GM21447 (cell line): ENCODE measurements around the gene KIF19.

Experiments
- ATAC-seq: cut with Tn5 transposase; IDR thresholded peaks from one replicate; pipeline ENCODE4 v1.9.1; 2021; ENCODE audit not compliant: unreplicated experiment

KIF19 gene

DNA sequence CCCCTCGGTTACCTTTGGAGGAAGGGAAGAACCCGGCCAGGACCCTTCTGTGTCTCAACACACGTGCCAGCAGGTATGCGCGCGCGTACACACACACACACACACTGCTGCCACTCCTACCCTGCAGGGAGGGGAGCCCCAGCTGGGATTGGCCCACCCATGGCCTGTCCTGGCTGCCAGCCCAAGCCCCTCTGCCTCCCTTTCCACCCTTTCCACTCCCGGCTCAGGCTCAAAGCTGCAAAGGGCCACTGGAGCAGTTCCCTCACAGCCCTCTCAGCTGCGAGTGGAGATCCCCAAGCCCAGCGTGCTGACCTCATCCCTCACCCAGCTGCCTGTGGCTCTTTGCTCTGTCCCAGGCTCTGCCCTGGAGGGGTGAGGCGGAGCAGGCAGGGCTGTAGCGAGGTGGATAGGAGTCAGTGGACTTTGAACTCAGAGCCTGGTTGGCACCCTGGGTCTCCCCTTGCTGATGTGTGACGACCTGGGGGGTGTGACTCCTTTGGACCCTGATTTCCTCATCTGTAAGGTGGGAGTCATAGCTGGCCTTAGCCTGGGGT, 14.5 kb downstream of the KIF19 start:
- ATAC-seq, result no peak

DNA sequence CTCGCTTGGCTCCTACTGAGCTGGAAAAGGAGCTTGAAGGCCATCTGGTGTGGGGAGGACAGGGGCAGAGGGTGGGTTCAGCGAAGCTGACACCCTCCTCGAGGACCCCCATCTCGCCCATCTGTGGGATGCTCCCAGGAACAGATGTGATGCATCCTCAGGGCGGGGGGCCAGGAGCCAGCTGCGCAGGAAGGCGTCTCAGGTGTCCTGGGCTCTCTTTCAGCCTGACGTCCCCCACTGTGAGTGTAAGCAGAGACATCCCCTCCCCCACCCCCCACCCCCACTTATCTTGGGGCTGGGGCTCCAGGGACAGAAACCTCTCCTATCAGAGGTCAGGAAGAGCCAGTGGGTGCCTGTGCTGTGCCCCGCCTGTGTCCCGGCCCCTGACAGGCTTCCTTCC, 16.2 kb downstream of the KIF19 start:
- ATAC-seq, result no peak

DNA sequence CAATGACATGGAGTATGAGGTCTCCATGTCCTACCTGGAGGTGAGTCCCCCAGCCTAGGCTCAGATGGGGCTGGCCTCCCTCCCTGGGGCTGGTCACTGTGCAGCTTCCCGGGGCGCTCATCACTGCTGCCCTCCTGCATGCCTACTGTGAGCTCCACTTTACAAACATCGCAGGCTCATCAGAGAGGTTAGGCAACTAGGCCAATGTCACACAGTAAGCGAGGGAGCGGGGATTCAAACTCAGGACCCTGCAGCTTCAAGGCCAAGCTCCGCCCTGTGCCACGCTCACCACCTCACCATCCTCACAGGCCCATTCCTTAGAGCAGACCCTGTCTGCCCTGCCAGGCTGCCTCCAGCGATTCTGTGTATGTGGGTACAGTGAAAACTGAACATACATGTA, 17.1 kb downstream of the KIF19 start:
- ATAC-seq, result no peak

DNA sequence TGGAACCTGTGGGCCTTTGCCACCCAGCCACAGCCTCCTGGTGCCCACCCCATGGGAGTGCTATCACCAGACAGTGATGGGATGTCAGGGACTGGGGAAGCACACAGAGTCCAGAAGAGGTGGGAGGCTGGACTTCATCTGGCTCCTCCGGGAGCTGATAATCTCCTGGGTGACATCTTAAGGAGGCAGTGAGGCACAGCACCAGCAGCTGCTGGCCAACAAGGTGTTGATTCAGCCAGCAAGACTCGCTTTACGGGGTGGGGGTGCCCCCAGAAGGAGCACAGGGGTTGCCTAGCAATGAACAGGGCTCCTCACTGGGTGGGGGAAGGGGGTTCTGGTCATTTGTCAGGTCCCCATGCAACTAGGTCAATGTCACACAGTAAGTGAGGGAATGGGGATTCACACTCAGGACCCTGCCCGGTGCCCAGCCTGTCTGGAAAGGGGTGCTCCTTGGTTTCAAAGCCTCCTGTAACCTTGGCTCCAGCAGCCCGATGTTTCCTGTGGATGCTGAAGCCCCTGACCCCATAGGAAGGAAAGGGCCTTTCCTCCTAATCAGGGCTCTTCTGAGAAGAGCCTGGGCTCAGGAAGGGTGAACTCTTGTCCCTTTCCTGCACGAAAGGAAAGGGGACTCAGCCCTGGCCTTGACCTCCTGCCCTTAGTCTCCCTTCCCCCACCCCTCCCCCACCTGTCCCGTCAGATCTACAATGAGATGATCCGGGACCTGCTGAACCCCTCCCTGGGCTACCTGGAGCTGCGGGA, 17.7 kb downstream of the KIF19 start:
- ATAC-seq, result no peak

DNA sequence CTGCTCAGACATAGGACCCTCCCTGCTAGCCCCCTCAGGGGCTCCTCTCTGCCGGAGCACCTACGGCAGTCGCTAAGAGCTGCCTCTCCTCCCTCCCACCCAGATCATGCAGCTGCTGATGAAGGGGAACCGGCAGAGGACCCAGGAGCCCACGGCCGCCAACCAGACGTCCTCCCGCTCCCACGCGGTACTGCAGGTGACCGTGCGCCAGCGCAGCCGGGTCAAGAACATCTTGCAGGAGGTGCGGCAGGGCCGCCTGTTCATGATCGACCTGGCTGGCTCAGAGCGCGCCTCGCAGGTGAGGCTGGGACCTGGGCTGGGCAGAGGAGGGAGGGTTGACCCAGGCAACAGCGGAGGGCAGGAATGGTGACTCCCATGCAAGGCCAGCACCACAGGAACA, 18.6 kb downstream of the KIF19 start:
- ATAC-seq, result no peak

DNA sequence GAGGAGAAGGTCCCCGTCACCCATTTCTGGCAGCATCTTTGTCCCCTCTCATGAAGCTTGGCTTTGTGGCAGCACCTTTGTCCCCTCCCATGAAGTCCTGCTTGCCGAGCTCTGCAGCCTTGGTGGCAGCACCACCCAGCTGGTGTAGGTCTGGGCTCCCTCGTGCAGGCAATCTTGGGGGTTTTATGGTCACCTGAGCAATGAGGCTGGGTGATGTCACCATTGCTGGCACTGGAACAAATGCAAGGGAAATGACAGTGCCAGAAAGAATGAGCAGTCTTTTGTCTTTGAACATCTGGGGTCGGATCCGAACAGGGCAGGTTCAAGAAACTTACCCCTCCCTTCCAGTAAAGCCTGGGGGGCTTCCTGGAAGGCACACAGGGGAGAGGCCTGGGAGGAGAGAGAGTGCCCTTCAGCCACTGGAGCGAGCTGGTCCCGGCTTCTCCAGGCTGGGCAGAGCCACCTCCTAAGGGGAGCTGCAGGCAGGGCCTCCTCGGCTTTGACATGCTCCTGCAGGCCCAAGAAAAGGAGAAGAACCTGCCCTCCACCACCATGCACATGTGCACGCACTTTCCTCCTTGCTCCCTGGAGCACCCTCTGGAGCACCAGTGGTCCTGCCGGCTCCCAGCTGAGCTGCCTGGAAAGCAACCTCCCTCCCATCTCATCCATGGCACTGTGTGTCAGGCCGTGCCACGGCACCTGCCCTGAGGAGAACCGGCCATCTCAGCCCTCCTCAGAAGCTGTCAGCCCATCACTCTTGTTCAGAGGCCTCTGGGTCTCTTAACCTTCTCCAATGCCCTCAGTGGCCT, 19.6 kb downstream of the KIF19 start:
- no peak for ATAC-seq

DNA sequence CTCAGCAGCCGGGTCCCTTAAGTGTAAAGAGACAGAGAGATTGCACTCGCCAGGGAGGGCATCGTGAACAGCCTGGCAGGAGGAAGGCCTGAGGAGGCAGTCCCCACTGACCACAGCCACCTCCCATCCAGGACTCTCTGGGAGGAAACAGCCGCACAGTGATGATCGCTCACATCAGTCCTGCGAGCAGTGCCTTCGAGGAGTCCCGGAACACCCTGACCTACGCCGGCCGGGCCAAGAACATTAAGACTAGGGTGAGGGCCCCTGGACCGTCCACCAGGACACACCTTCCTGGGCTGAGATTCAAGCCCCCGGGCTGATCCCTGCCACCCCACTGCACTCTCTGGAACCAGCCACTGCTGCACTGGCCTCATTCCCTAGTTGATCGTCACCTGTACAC, 21.6 kb downstream of the KIF19 start:
- ATAC-seq, result no peak

DNA sequence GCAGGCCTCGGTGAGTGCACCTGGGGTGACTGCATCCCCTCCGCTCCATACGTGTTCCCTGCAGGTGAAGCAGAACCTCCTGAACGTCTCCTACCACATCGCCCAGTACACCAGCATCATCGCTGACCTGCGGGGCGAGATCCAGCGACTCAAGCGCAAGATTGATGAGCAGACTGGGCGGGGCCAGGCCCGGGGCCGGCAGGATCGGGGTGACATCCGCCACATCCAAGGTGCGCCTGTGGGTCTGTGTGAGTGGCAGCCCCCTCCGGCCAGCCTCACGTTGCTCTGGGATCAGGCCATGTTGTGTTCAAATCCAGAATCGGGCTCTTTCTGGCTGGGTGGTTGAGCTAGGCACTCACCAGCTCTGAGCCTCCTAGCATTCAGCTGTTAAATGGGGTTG, 23.1 kb downstream of the KIF19 start:
- no peak for ATAC-seq

DNA sequence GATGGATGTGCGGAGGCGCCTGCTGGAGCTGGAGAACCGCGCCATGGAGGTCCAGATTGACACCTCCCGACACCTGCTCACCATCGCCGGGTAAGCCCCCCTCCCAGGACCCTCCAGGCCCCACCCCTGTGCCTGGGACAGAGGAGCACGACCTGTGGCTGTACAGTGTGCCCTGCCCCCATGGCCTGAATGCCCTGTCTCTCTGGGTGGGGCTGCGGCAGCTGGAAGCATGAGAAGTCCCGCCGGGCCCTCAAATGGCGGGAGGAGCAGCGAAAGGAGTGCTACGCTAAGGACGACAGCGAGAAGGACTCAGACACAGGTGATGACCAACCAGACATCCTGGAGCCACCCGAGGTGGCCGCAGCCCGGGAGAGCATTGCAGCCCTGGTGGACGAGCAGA, 24.5 kb downstream of the KIF19 start:
- ATAC-seq, result no peak

DNA sequence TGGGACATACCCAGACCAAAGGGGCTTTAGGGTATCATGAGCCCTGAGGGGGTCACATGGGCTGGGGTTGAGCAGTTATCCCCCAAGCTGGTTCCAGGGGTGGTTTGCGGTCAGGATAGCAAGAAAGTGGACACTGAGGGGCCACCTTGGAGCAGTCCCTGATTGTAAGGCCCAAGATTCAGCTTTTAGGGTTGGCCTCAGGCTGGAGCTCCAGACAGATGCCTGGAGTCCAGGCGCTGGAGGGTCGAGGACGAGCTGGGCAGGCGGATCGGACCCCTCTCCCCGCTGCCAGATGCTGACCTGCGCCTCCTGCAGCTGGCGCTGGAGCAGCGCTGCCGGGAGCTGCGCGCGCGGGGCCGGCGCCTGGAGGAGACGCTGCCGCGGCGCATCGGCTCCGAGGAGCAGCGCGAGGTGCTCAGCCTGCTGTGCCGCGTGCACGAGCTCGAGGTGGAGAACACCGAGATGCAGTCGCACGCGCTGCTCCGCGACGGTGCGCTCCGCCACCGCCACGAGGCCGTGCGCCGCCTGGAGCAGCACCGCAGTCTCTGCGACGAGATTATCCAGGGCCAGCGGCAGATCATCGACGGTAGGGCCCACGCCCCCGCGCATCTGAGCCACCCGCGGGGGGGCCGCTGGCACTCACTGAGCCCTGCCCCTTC, 25.7 kb downstream of the KIF19 start:
- no peak for ATAC-seq

DNA sequence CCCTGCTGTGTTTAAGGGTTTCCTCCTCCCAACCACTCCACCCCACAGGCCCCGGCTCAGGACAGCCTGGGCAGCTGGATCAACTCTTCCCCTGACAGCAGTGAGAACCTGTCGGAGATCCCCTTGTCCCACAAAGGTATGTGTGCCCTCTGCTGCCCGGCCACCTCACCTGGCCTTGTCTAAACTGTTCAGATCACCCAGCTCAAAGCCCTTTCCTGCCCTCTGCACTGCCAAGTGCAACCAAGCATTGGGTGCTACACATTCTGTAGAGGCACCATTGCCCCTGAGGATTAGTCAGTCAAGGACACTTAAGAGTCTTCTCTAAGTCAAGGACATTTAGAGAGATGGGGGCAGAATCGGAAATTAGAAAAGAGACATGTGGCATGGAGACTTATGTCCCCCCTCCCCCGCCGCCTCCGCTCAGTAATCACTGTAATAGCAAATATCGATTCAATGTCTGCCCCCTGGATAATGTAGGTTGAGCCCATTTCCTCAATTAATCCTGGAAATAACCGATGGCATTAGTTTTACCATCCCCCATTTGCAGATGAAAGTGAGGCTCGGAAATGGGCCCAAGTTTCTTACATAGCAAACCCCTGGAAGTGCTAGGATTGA, 27.5 kb downstream of the KIF19 start:
- ATAC-seq, result no peak

DNA sequence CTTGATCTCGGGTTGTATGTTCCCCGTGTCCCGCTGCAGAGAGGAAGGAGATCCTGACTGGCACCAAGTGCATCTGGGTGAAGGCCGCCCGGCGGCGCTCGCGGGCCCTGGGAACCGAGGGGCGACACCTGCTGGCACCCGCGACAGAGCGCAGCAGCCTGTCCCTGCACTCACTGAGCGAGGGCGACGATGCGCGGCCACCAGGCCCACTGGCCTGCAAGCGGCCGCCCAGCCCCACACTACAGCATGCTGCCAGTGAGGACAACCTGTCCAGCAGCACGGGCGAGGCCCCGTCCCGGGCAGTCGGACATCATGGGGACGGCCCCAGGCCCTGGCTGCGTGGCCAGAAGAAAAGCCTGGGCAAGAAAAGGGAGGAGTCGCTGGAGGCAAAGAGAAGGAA, 28.1 kb downstream of the KIF19 start:
- ATAC-seq, result no peak

DNA sequence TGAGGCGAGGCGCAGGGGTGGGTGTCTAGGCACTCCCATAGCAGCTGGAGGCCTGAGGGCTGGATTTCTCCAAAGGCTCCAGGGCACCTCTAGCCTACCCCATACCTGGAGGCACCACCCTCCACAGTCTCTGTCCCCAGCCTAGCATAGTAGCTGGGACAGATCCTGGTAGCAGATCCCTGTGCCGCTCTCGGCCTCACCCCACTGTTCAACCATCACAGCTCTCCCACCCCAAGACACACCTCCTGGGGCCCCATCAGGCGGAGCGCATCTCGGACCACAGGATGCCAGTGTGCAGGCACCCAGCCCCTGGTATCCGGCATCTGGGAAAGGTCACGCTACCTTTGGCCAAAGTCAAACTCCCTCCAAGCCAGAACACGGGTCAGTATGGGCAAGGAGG, 28.5 kb downstream of the KIF19 start:
- ATAC-seq, result no peak

DNA sequence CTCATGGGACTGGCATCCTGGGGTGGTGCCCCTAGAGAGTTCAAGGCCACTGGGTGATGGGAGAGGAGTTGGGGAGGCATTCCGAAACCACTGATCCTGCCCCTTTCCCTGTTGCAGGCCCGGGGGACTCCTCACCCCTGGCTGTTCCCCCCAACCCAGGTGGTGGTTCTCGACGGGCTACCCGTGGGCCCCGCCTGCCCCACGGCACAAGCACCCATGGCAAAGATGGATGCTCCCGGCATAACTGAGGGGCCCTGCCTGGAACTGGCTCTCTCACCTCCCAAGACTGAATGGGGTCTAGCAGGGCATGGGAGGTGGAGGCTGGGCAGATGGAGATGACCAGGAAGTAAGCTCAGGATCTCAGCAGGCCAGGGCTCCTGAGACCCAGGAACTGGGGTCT, 29.0 kb downstream of the KIF19 start:
- ATAC-seq, result no peak

DNA sequence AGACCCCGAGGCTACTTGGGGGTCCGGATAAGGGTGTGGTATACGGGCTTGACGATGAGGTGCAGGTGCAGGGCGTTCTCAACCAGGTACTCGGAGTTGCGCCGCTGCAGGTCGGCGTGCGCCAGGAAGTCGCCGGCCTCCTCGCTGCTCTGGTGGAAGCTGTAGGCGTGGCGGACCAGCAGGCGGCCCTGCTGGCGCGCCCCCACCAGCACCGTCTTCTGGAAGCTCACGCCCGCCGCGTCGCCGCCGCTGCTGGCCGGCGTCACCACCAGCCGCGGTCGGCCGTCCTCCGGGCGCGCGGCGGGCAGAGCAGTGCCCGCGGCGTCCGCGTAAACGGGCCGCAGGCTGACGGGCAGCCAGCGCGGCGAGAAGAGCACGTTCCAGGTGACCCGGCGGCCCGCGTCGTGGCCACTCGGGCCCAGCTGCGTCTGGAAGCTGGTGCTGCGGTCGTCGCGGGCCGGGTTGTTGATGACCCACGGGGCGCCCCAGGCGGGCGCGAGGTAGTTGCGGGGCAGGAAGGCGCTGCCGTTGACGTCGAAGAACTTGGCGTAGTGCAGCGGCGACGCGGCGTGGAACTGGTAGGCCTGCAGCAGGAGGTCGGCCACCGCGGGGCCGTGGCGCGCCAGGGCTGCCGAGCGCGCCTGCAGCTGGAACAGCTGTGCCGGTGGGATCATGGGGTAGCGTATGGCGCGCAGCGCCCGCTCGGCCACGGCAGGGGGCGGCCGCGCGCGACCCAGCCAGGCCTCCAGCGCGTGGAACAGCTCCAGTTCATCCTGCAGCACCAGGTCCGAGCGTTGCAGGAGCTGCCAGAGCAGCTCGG, 30.8 kb downstream of the KIF19 start:
- ATAC-seq, result no peak

DNA sequence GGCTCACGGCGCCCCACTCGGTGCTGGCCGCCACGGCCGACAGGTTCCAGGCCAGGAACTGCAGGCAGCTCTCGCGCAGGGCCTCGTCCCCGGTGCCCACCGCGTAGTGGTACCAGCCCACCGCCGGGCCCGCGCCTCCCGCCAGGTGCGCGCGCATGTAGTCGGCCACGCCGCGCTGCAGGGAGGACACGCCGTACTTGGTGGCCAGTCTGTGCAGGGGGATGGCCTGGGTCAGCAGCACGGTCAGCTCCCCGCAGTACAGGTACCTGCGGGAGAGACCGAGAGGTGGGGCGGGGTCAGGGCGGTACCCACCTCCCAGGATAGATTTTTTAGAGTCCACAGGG, 31.4 kb downstream of the KIF19 start:
- no peak for ATAC-seq

DNA sequence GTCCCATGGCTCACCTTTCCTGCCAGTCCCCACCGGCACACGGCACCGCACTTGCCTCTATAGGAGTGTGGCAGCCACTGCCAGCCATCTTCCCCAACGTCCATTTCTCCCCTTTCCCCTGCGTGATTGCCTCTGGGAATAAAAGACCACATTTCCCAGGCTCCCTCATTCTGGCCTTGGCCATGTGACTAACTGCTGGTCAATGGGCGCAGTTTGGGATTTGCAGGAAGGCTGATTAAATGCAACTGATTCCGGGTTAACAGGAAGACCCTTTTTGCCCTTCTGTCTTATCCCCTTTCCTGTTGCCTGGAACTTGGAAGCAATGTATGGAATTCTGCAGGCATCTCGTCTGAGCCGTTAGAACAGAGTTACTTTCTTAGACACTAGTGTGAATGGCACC, 32.7 kb downstream of the KIF19 start:
- no peak for ATAC-seq

DNA sequence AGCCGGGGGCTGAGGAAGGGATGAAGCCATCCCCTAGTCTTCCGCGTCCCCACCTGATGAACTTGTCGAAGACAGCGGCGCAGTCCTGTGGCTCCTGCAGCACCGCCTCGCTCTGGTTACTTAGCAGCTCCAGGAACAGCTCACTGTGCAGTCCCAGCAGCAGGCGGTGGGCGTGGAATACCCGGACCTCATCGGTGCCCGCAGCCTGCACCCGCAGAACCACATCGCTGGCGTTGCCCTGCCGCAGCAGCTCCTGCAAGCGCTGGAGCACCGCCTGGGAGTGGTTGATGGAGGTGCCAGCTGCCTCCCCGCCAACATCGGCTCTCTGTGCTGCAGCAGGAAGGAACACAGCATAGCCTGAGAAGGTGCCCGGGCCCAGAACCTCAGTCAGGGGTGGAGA, 33.9 kb downstream of the KIF19 start:
- ATAC-seq, result no peak

DNA sequence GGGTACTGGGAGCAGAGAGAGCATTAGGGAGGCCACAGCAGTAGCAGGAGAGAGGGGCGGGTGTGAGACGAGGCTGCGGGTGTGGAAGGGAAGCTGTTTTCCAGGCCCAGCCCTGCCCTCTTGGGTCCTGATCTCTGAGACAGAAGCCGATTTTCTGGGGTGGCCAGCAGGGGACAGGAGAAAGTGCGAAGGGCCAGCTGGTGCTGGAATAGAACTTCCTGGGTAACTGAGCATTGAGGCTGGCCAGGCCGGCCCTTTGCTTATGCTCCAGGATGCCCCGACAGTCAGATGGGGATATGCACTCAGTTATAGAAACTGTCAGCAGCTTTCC, 34.8 kb downstream of the KIF19 start:
- no peak for ATAC-seq

DNA sequence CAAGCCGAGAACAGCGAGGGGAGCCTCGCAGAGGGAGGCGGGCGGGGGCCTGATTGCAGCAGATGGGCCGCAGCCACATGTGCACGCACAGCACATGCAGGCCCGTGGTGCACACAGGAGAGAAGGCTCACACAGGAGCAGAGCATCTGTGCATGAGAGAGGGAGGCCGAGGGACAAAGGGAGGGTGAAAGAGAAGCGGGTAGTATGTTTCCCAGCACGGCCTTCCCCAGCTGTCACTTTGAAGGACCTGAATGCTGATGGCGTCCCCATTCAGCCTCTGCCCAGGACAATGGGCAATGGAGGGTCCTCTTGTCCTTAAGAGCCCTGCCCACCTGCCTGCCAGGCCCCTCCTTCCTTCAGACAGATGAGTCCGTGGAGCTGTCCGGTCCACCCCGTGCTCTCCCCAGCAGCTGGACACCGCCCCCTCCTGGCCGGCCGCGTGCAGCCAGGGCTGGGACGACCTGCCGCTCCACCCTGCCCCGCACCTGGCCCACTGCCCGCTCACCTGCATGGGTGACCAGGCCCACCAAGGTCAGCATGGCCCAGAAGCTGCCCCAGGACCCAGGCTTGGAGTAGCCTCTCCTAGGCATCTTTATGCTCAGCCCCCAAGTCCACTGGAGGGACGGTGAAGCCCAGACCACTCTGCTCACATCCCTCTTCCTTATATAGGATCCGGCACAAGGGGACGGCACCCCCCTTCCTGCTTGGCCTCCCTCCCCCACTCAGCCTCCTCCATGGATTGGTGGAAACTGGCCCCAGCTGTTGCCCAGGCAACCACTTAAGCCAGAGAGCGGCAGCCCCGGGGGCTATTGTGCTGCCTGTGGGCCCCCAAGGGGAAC, 35.4 kb downstream of the KIF19 start, which contains the start of gene BTBD17:
Gene BTBD17, minus strand, starts transcription at position 639 of the 839 bp plus-strand sequence. Its CDS starts 49 bp downstream, at position 590.
- ATAC-seq, result no peak
